Measurements from ENCODE around the gene NR6A1. TPM values are rescaled to one million over a fixed set of nuclear protein-coding genes. Genes with fewer than 3 reads are reported as not detected.

Gene NR6A1
- total and polyA plus RNA-seq, 2 of the 13 experiments (the other 11 are each of a cell fraction or from before 2014, with no cell fraction given), result 28.1 to 31.5 TPM

GRCh38 chr9:124511891-124512805, 259.0 kb downstream of the NR6A1 start (continued):
- TF ChIP-seq ZSCAN5A (CRISPR knock-in tag; IDR thresholded peaks at IDR 0.05; ENCODE audit: borderline replicate concordance) (no peak), KDM6A (CRISPR knock-in tag; IDR thresholded peaks at IDR 0.05; ENCODE audit: low read depth) (no peak), ZSCAN9 (CRISPR knock-in tag; IDR thresholded peaks at IDR 0.05; ENCODE audit: borderline replicate concordance) (no peak), ZNF354B (CRISPR knock-in tag; IDR thresholded peaks at IDR 0.05) (no peak), ZBTB25 (CRISPR knock-in tag; IDR thresholded peaks at IDR 0.05) (no peak), LCORL (IDR thresholded peaks at IDR 0.05) (no peak), LCORL (CRISPR knock-in tag; IDR thresholded peaks at IDR 0.05) (peak; percentile 52), HNF4A (CRISPR knock-in tag; IDR thresholded peaks at IDR 0.05) (peak; percentile 94), ZNF749 (CRISPR knock-in tag; IDR thresholded peaks at IDR 0.05; ENCODE audit: borderline replicate concordance) (no peak), ZFY (CRISPR knock-in tag; IDR thresholded peaks at IDR 0.05) (peak; percentile 58), CENPX (CRISPR knock-in tag; IDR thresholded peaks at IDR 0.05) (no peak), YEATS2 (CRISPR knock-in tag; IDR thresholded peaks at IDR 0.05; ENCODE audit: borderline replicate concordance) (no peak), ARID5B (CRISPR knock-in tag; IDR thresholded peaks at IDR 0.05) (peak; percentile 87), TEAD3 (CRISPR knock-in tag; optimal IDR thresholded peaks at IDR 0.05; ENCODE audit: borderline replicate concordance) (peak; percentile 51), PITX1 (CRISPR knock-in tag; IDR thresholded peaks at IDR 0.05) (peak; percentile 79), MAF1 (CRISPR knock-in tag; IDR thresholded peaks at IDR 0.05; ENCODE audit: borderline replicate concordance) (0 out of 2 replicates have a peak, but pooled peaks have one; percentile 40), AHDC1 (CRISPR knock-in tag; IDR thresholded peaks at IDR 0.05; ENCODE audit: borderline replicate concordance) (no peak; the same call in 1 of the 2 replicates)
